T-helper 2 cell treated with Interferon-gamma antibody and Interleukin-4, amounts not matched to agents 100 ng/mL and 5 ng/mL, for 36 hours (primary cell): ENCODE measurements around the gene MTCL1. TPM values are rescaled to one million over a fixed set of nuclear protein-coding genes. Genes with fewer than 3 reads are reported as not detected.
"Not testable (repeated sequence)": the region's sequence is repeated elsewhere in the genome, so short reads cannot be mapped to it uniquely, and the experiment has no call there.

Source experiments
- intact Hi-C: fragments of 100-400 bp; cut with micrococcal nuclease; formaldehyde crosslinking; loops from one replicate; pipeline ENCODE4 v1.15.1; 2023
- total RNA-seq: library from RNA; stranded (reverse); gene quantifications from 2 replicates; pipeline ENCODE4 v1.2.3, GENCODE V29; 2022

The MTCL1 gene
- total RNA-seq, 1 donor from 2014 or later, result 0.93 TPM

DNA sequence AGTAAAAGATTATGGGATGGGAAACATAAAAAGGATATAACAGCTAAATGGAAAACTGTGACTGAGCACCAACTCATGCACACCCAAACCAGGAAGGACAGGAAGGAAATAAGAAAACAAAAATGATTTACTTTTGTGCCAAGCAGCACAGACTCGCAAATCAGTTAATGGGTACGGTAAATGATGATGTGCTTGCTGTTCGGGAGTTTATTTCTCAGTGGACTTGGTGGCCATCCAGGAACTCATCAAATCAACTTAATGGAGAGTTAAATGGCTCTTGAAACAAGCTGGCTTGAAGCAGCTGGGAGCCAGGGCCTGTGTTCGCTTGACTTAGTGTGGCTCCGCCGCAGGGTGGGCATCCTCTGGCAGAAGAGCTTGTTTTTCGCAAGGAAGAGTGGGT is 36.2 kb downstream of the MTCL1 start:
- intact Hi-C loops, result loop anchor here (10.0 kb wide), 1 partner anchor 63 kb away; no protein-coding TSS in a partner anchor

DNA sequence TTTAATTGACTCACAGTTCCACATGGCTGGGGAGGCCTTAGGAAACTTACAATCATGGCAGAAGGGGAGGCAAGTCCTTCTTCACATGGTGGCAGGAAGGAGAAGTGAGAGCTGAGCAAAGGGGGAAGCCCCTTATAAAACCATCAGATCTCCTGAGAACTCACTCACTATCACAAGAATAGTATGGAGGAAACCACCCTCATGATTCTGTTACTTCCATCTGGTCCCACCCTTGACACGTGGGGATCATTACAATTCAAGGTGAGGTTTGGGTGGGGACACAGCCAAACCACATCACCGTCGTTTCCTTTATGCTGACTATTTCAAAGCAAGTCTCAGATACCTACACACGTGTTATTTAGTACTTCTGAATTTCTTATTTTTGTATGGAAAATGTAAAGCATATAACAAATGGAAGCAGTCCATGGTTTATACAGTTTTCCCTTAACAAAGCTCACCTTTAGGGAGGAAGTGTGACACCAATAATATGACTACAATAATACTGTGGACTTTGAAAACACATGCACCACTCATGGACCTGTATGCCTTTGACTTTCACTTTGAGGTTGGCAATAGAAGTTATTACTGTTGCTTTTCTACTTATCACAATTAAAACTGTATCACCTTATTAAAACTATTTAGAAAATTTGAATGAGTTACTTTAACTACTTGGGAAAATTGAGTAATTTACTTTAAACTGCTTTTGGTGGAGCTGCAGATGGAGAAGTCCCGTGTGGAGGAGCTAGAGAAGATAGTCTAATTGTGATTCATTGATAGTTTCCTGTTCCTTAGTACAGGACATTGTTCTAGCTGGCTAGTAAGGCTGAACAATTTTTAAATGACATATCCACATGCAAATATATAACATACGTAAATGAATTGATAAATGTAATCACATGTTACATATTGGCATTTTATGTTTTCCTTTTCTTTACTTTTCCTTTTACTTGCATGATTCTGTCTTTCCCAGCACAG is 37.3 kb downstream of the MTCL1 start:
- intact Hi-C loops, result loop anchor here (10.0 kb wide), 1 partner anchor 62 kb away; no protein-coding TSS in a partner anchor

DNA sequence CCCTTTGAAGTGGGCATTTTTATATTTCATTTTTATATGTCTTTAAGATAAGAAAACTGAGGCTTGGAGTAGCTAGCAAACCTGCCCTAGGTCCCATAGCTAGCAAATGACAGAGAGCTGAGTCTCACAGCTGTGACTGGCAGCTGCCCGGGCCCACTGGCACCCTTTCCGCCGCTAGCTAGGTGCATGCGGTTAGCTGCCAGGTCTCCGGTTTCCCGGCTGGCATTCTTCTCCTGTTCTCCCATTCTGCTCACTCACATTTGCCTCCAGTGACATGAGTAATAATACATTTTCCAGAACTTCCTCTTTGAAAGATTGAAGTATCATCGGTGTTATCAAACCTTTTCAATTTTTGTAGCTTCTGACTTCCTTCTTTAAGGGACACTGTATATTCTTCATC is 38.7 kb downstream of the MTCL1 start:
- intact Hi-C loops, result loop anchor here (2.0 to 10.0 kb wide), 2 partner anchors 39 to 61 kb away; partner anchors contain the start of gene MTCL1

DNA sequence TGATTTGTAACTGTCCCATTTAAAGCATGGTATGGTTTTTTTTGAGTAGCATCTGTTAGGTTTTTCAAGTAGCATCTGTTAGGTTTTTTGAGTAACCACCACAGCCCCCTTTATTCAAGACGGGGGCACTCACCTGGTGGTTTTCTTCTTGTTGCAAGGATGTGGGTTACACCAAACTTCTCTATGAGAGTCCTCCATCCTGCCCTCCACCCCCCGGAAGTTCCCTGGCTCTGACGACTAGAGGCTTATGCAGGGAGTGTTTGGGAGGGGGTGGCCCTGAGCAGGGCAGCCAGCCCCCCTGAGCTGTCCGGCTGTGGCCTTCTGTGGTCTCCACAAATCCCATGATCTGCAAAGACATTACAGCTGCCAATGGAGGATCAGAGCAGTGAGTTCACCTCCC is 39.3 kb downstream of the MTCL1 start:
- intact Hi-C loops, result loop anchor here (2.0 to 10.0 kb wide), 2 partner anchors 40 to 60 kb away; partner anchors contain the start of gene MTCL1

DNA sequence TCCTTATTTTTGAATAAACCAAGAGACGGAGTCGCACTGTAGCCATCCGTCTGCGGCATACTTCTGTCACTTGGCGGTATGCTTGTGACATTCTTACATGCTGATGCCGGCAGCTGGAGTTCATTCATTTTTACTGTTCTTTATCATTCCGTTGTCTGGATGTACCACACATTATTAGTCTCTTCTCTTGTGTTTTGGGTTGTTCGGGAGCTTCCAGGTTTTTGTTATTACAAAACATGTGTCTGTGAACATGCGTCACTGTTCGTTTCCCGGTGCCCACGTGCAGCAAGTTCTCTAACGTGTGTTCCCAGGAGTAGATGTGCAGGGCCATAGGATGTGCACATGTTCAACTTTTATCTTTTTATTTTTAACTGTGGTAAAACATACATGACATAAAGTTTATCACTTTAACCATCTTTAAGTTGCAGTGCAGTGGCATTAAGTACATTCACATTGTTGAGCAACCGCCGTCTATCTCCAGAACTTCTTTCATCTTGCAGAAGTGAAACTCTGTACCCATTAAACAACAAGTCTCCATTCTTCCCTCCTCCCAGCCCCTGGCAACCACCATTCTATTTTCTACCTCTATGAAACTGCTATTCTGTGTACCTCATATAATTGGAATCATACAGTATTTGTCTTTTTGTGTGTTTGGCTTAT is 40.1 kb downstream of the MTCL1 start:
- intact Hi-C loops, result loop anchor here (2.0 to 10.0 kb wide), 2 partner anchors 41 to 59 kb away; partner anchors contain the start of gene MTCL1

GRCh38 chr18:8747440-8747937 is 42.1 kb downstream of the MTCL1 start:
- intact Hi-C loops, result loop anchor here (10.0 kb wide), 1 partner anchor 57 kb away; no protein-coding TSS in a partner anchor

GRCh38 chr18:8749492-8749891 is 44.1 kb downstream of the MTCL1 start:
- intact Hi-C loops, result loop anchor here (10.0 kb wide), 1 partner anchor 55 kb away; no protein-coding TSS in a partner anchor

- intact Hi-C loops, result no loop called here
Observed at GRCh38 chr18:8750954-8751415, 45.6 kb downstream of the MTCL1 start.

DNA sequence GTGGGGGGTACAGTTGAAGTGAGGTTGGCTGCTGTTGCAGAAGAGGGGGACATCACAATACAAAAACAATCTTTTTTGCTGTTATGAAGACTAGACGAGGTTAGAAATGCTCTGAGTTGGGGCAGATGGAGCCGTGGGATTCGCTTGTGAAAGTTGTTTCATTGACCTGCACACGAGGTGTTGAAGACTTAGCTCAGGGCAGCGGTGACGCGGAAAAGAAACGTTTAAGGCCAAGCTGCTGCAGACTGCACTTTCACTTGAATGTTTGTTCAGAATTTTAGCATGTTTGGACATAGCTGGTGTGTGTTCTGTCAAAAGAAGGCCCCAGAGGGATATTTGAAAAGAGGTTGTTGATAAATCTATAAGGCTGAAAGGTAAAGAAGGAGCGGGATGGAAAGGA is 46.3 kb downstream of the MTCL1 start:
- intact Hi-C loops, result no loop called here

DNA sequence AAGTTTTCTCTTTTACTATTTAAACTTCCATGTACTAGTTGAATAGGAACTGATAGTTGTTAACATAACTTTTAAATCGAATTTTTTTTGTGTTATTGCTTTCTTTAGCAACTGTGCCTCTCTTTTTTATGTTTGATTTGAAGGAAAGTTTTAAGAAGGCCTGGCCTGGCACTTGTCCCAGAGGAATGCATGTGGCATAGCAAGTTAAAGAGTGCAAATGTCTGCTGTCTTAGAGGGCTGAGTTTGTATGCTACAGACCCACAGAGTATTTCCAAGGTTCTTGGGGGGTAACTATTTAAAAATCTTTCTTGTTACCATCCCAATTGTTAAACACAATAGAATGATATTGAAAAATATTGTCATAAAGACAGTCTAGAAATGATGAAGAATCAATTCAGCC is 47.0 kb downstream of the MTCL1 start:
- intact Hi-C loops, result no loop called here

DNA sequence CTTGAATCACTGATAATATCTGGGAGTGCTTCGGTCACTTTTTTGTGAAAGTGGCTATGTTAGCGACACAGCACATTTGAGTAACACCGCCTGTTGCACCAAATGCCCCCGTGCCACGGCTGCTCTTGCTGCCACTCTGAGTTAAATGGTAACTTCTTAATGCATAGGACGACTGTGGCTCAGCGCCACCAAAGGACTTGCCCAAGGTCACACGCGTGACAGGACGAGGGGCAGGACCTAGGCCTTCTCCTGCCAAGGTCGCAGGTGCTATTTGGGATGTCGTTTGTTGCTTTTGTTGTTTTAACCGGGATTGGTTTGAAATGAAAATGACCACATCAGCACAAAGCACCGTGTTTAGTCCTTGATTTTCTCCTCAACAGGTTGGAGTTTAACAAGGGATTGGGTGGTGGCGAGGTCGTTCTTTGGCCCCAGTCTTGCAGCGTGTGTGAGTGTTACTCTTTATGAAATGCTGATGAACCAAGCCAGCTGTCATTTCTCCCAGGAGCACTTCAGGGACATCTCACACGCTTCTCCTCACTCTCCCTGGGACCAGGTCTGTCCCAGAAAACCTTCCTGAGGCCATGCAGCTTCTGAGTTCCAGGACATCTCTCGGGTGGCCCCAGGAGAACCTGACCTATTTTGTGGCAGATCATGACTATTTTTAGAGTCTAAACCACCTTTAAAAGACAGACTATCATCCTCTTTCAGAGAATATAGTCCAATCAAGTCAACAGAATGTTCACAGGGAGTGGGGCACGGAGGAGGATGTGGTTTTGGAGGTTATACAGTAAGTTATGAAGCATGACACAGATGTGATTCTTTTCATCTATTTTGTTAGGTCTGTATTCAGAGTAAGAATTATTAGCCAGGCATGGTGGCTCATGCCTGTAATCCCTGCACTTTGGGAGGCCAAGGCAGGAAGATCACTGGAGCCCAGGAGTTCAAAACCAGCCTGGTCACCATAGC is 49.9 kb downstream of the MTCL1 start:
- intact Hi-C loops, result loop anchor here (5.0 kb wide), 1 partner anchor 48 kb away; the partner anchor contains the start of gene MTCL1

DNA sequence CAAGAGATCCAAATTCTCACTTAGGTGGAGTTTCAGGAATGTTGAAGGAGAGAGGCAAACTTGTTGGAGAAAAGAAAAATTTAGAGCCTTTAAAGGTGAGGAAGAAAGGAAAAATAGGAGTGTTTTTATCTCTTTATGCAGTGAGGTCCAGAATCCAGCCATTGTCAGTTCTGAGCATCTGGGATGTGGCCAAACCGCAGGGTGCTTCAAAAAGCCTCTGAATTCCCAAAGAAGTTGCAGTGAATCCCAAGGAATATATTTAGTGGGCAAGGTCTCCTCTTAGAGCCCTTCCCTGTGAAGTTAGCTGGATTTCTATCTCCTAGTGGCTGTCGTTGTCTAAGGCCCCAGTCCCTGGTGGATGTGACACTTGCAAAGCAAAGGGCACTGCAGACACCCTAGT is 51.2 kb downstream of the MTCL1 start:
- intact Hi-C loops, result loop anchor here (5.0 kb wide), 1 partner anchor 49 kb away; the partner anchor contains the start of gene MTCL1

DNA sequence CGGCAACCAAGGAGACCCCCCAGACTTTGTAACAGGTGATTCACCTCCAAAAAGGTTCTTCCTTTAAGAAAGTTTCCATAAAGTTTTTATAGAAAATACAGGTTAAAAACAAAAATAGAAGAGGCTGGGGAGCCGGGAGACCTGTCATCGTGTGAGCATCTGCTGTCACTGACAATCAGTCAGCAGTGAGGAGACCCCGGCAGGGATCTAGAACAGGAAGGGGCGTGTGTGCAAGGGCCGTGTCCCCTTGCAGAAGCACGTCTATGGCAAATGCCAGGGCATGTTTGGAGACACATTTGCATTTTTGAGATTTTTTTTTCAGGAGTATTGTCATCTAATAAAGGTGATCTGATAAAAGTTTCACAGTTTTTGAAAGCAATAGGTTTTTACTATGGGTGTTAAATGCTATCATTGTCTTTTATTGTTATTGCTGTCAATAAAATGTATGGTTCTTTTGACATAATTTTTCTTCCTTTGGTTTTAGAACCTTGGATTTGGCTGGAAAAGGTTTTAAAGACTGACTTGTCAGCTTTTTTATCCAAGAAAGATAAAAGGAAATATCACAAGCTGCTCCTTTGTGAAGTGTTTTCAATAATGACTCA is 52.1 kb downstream of the MTCL1 start:
- intact Hi-C loops, result loop anchor here (5.0 kb wide), 1 partner anchor 50 kb away; the partner anchor contains the start of gene MTCL1

DNA sequence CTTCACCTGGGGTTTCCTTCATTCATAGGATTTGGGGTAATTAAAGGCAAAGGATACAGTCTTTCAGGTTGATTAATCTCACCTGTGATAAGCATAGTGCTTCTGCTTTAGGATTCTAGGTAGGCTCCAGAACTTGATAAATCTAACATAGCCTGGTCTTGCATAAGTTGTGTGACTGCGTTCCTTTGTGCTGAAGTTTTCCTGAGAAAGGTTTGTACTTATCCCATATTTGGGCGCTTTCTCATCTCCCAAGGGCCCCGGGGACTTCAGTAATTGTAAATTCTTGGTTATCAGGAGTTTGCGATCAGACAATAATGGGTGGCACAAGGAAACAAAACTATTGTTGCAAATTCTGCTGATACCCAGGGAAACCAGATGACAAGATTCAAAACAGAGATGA is 53.1 kb downstream of the MTCL1 start:
- intact Hi-C loops, result loop anchor here (5.0 kb wide), 1 partner anchor 51 kb away; the partner anchor contains the start of gene MTCL1

GRCh38 chr18:8760984-8761383 is 55.6 kb downstream of the MTCL1 start:
- intact Hi-C loops, result no loop called here

DNA sequence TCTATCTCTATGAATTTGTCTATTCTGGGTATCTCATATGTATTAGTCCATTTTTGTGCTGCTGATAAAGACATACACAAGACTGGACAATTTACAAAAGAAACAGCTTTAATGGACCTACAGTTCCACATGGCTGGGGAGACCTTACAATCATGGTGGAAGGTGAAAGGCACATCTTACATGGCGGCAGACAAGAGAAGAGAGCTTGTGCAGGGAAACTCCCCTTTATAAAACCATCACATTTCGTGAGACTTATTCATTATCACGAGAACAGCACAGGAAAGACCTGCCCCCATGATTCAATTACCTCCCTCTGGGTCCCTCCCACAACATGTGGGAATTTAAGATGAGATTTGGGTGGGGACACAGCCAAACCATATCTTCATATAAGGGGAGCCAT is 56.2 kb downstream of the MTCL1 start:
- intact Hi-C loops, result not testable (repeated sequence)

- intact Hi-C loops, result no loop called here
Observed at GRCh38 chr18:8762968-8763367, 57.6 kb downstream of the MTCL1 start.

- intact Hi-C loops, result no loop called here
Observed at GRCh38 chr18:8763611-8764010, 58.3 kb downstream of the MTCL1 start.

- intact Hi-C loops, result no loop called here
Observed at GRCh38 chr18:8765783-8766463, 60.6 kb downstream of the MTCL1 start.
